NCI-H2107 treated with DMSO at 0.1 percent for 48 hours (cell line): Measurements from ENCODE around the gene ORC4.

Experiments used
- DNase-seq: peaks from one replicate; lab custom pipeline; 2025; ENCODE audit not compliant: unreplicated experiment; lab: John Stamatoyannopoulos, UW

ORC4 gene

GRCh38 chr2:148020111-148021058 is at the start of gene ORC4:
TSS of gene ORC4 (minus strand) at chr2:148020737. CDS start at chr2:147975958, 44,779 bp downstream.
- peak; percentile 98 for DNase-seq

GRCh38 chr2:148067801-148068200 is 47.3 kb upstream of the ORC4 start:
- no peak for DNase-seq

DNA sequence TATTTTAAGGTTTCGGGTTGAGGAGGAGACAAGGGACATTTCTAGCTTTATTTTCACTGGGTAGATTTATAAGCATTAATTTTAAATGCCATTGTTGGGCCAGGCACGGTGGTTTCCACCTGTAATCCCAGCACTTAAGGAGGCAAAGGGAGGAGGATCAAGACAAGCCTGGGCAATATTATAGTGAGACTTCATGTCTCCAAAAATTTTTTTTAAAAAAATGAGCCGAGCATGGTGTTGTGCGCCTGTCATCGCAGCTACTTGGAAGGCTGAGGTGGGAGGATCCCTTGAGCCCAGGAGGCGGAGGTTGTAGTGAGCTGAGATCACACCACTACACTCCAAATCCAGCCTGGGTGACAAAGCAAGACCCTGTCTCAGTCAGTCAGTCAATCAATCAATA is 45.4 kb upstream of the ORC4 start:
- DNase-seq: no peak

DNA sequence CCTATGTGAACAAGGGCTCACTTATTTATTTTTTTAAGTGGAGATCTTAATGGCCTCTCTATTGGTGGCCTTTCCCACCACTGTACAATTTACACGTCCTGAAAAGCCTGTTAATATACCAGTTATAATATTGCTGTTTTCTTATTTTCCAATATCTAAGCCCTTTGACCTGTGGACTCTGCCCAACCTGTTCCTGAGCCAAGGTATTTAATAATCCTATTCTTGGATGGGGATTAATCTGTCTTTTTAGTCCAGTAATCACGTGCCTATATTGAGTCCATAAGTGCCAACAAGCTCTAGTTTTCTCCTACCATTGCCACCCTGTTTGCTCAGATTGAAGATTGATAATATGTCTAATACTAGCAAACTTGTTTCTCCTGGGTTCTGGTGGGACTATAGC is 43.1 kb upstream of the ORC4 start:
- DNase-seq: no peak

- DNase-seq: no peak
These were observed 38.1 kb upstream of the ORC4 start for GRCh38 chr2:148058641-148059040.

DNA sequence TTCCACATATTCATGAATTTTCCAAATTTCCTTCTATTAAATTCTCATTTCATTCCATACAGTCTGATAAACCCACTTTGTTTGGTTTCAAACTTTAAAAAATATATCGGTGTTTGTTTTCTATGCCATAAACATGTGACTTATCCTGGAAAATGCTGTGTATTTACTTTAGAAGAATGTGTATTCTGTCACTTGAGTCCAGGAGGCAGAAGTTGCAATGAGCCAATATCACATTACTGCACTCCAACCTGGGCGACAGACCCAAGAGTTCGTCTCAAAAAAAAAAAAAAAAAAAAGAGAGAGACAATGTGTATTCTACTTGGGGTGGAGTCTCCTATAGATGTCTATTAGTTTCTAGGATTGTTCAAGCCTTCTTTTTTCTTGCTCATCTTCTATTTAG is 32.1 kb upstream of the ORC4 start:
- DNase-seq: no peak

DNA sequence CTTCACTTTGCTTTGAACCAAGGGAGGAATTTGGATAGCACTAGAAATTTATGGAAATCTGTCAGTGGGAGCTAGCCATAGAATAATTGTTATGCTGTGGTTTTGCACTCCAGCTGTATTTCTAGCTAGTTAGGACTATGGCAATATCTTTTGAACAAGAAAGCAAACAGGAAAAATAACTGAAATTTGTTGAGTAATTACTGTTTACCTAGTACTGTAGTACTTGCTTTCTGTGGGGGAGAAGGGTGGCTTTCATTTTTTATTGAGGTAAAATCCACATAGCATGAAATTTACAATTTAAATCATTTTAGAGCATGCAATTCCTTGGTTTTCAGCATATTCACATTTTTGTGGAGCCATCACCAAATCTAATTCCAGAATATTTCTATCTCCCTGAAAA is 28.7 kb upstream of the ORC4 start:
- no peak for DNase-seq

DNA sequence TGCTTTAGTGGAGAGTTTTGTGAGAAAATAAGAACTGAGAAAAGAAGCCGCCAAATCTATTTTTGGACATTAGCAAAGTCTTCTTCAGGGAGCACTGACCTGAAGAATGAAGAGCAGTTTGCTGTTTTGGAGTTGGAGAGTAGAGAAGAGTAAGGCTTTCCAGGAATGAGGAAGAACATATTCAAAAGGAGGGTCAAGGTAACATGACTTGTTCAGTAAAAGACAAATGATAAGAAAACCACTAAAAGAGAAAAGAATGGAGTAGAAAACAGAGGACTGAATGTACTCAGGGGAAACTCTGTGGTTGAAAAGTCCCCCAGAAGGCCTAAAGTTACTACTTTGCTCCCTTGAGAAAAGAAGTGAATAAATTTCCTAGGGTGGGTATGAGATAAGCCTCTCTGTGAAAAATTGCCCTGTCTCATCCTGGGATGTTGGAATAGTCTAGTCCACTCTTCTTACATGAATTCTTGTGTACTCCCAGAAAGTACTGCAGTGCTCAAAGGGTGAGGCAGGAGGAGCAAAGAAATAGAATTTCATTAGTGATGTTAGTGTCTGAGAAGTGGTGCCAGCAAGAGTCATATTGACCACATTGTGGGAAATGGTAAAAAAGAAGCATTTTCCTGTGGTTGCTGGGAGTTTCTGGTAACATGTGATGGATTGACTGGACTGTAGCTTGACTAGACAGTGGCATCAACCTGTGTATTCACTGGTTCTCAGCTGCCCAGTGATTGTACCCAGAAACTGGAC is 28.1 kb upstream of the ORC4 start:
- no peak for DNase-seq

DNA sequence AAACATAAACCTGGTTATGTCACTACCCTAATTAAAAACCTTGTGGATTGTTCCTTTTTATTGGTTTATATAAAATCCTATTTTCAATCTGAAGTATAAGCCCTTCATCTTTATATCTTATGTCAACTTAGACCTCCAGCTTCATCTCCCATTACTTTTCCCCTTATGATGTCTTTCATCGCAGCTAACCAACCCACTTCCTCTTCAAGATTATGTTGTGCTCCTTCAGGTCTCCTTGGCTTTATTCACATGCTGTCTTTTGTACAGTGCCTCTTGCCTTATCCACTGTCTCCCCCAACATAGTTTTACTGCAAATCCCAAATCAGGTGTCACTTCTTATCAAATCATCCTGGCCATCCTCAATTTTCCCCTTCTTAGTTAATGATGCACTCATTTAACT is 26.3 kb upstream of the ORC4 start:
- DNase-seq: no peak

- DNase-seq: no peak
These were observed 23.8 kb upstream of the ORC4 start for GRCh38 chr2:148044322-148044721.

DNA sequence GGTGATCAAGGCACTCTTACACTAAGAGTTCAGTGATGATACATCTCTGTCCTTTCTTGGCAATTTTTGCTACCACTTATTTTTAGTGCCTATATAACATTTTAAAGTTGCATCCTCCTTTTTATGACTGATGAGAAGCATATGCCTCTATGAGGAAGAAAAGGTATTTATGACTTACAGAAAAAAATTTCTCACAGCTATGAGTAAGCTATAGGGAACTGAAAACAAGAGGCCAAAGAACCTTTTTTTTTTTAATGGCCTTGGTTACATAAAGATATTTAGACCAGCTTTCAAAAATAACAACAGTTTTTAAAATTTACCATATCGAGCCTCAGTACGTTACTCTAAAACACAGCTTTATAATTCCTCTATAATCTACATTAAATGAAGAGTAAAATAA is 21.7 kb upstream of the ORC4 start:
- no peak for DNase-seq

- no peak for DNase-seq
These were observed 19.2 kb upstream of the ORC4 start for GRCh38 chr2:148039783-148040182.

DNA sequence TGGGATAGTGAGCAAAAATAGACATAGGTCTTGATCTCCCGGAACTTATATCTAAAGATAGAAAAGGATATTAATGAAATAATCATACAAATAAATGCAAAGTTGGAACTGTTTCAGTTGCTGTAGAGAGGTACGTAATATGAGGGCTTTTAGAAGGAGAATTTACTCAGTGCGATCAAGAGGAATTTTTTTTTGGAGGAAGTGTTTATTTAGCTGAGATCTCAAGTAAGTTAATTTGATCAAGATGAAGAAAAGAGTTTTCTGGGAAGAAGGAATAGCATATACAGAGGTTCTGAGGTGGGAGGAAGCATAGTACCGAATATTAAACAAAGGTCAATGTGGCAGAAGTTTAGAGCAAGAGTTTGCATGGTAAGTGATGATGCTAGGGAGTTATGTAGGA is 11.7 kb upstream of the ORC4 start:
- no peak for DNase-seq

DNA sequence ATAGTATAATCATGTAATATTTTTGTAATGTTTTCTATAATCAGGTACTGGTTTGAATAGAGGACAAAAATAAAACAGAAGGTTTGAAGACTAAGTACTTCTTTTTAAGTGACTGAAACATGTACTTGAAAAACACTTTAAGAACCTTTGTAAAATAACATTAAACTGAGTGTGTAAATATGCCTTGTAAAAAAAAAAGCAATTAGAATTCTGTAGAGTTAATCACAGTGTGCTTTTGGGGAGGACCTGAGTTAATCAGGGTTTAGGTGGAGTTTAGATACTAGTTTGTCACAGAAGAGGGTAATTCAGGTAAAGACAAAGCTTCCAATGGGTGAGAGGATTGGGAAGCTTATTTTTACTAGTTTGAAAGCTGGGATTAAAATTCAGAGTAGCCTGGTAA is 10.6 kb upstream of the ORC4 start:
- no peak for DNase-seq

DNA sequence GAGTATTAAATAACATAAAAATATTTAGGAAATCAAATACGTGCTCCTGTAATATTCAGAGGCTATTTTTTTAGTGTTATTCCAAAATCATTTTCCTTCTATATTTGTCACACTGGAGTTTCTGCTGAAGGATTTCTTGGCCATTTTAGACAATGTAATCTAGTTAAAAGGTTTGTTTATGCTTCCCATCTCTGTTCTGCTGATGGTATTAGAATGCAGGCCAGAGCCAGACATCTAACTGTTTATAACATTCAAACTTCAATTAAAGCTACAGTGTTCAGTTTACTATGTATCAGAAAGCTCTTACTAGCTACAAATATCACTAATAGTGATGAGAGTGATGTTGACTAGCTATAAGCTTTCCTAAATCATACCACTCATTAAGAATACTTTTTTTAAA is 8.2 kb upstream of the ORC4 start:
- no peak for DNase-seq

DNA sequence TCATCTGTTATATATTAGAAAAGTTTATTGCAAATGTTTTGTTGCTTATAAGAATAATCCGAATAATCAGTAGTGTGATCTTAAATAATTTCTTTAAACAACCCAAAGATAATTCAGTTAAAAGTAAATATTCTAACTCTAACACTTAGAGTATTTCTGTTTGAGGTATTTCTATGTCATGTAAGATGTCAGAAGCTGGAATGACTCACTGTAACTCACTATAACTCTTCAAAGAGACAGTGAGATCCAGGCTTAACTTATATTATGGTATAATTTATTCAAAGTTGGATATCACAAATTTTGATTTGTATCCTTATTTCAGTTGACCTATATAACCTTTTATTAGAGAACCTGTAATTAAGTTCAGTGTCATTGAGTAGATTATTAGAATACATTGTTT is 7.3 kb upstream of the ORC4 start:
- no peak for DNase-seq

GRCh38 chr2:148026573-148026972 is 6.0 kb upstream of the ORC4 start:
- no peak for DNase-seq

DNA sequence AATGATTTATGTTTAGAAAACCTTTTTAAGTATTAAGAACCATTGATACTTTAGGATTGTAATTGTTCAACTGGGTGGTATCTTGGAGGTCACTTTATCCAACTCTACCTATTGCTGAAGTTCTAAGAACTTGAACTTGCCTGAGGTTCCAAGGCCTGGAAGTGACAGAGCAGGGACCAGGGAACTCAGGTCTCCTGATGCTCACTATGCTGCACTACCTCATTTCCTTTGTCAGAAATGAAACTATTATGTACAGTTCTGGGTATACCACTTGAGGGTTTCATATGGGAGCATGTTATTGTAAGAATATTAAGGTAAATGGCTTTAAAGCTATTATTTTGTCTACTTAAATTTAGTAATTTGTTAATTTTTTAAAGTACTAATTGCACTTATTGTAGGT is 3.3 kb upstream of the ORC4 start:
- no peak for DNase-seq

DNA sequence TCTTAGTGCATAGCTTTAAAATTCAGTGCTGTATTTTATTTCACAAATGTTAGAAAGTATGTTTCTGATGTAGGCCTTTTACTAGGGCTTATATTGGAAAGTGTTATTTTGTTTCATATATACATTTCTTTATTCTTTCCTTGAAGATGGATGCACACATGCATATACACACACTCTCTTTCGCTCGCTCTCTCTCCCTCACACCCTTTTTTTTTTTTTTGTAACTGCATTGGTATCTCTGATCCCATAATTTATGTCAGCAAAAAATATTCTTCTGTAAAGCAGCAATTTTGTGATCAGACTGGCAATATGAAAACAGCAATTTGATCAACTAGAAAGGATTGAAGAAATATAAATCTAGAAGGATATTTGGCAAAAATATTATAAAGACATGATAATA is 2.3 kb upstream of the ORC4 start:
- DNase-seq: no peak

- no peak for DNase-seq
These were observed 1.8 kb upstream of the ORC4 start for GRCh38 chr2:148022351-148022750.

- no peak for DNase-seq
These were observed 1.3 kb upstream of the ORC4 start for GRCh38 chr2:148021886-148022285.
